ENCODE measurements around the gene ARHGEF40.
A peak's percentile ranks its signal among the peaks of the same experiment; 100 is the strongest.

ARHGEF40 gene

DNA sequence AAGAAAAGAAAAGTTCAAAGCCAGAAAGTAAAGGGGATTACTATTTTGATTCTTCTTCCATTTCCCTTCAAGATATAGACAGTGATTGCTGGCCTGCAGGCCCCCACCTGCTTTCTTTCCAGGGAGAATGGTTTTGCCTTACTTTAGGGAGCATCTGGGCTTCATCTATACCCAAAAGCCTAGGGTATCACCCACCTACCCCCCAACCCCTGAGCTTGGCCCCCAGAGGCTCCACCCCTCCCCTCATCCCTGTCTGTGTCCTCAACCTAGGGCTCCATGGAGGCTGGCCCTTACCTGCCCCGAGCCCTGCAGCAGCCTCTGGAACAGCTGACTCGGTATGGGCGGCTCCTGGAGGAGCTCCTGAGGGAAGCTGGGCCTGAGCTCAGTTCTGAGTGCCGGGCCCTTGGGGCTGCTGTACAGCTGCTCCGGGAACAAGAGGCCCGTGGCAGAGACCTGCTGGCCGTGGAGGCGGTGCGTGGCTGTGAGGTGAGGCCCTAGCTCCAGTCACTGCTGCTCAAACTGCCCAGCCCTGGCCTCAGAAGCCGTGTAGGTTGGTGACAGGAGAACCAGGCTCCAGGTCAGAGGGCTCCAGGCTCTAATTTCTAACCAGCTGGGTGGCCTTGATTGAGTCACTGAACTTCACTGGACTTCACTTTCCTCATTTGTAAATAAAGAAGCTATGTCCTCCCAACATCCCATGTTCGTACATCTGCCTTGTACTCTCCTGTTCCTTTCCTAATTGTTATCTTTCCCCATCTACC, 13.6 kb downstream of the ARHGEF40 start:
- no peak for DNase-seq (ENCODE audit: low read depth)

DNA sequence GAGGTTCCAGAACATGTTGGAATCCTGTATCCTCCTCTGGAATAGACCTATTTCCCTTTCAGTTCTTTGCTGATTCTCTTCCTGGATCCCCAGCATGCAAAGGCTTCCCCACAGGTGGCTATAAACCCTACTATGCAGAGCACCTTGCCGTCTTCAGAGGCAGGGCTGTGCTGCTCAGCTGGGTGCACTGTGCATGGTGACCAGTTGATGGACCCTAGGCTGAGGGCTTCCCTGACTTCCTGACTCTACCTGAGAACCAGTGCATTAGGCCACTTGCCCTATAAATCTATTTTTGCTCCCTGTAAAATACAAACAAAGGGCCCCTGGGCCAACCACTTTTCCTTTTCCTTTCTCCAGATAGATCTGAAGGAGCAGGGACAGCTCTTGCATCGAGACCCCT, 14.3 kb downstream of the ARHGEF40 start:
- DNase-seq (ENCODE audit: low read depth): no peak

DNA sequence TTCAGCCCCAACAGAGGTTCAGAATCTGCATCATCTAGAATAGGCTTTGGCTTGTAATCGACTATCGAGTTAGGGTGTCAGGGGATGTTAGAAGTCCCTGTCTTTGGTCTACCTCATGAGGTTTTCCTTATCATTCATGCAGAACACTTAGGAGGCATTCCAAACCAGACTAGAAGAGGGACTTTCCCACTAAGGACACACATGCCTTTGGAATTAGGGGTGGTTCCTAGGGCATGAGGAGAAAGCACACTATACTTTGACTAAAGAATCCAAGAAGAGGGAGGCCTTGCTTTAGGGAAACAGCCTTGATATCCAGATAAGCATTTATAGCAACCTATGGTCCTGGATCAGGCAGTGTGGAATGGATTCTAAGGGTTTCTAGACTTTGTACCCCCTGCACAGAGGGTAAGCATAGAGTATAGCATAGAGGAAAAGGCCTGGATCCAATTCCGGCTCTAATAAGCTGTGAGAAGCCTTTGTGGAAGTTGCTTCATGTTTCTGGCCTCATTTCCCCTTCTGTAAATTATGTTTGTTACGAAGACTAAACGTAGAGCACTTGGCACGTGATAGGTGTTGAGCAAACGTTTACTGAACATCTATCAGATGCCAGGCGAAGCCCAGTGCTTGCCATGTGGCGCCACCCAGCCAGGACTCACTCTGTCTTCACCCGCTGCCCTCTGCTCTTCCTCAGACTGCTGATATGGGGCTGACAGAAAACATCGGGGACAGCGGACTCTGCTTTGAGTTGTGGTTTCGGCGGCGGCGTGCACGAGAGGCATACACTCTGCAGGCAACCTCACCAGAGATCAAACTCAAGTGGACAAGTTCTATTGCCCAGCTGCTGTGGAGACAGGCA, 15.1 kb downstream of the ARHGEF40 start:
- no peak for DNase-seq (ENCODE audit: low read depth)

DNA sequence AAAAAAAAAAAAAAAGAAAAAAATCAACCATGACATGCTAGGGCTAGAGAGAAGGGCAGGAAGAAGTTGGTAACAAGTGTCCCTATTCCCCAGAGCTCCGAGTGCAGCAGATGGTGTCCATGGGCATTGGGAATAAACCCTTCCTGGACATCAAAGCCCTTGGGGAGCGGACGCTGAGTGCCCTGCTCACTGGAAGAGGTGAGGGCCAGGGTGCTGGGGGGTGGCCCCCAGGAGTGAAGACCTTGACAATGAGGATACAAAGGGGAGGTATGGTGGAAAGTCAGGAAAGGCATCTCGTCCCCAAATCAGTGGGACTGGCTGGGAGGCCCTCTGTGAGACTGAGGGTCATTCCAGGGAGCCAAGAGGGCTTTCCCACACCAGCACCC, 16.8 kb downstream of the ARHGEF40 start:
- DNase-seq (ENCODE audit: low read depth): no peak

DNA sequence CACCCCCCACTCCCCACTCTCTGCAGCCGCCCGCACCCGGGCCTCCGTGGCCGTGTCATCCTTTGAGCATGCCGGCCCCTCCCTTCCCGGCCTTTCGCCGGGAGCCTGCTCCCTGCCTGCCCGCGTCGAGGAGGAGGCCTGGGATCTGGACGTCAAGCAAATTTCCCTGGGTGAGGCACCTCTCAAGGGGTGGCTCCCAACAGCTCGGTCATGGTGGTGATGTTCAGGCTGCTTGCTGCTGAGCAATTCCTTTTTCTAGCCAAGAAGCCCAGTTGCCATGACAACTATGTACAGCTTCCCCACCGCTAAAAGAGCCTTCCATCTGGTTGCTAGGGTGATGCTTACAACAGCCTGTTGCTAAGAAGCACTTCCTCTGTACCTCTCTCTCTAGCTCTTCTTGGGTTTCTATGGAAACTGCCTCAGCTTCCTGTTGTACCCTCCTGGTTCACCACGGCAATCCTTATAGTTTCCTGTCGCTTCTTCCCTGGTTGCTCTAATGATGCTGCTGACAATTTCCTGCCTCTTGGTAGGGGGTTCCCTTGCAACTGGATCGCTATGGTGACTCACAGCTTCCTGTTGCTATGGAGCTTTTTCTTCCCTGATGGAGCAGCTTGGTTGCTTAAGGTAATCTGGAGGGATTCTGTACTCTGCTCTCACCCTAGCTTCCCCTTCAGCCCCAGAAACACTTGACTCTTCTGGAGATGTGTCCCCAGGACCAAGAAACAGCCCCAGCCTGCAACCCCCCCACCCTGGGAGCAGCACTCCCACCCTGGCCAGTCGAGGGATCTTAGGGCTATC, 17.4 kb downstream of the ARHGEF40 start:
- no peak for DNase-seq (ENCODE audit: low read depth)

DNA sequence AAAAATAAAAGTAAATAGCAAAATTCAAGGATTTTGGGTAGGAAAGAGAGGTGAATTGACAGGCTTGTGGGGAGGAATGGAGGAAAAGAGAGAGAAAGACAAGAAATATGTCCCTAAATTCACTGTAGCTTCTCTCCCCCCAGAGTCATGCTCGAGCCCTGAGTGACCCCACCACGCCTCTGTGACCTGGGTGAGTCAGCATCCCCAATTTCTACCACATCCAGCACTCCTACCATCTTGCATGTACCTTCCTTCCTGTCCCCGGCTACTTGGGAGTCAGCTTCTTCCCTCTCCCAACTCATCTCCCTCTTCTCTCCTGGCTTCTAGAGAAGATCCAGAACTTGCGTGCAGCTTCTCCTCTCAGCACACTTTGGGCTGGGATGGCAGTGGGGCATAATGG, 18.6 kb downstream of the ARHGEF40 start:
- no peak for DNase-seq (ENCODE audit: low read depth)

DNA sequence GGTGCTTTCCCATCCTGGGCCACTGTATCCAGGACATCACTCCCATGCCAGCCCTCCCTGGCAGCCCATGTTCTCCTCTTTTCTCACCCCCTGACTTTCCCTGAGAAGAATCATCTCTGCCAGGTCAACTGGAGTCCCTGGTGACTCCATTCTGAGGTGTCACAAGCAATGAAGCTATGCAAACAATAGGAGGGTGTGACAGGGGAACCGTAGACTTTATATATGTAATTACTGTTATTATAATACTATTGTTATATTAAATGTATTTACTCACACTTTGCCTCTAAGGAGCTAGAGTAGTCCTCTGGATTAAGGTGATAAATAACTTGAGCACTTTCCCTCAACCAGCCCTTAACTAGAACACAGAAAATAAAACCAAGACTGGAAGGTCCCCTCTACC, 19.2 kb downstream of the ARHGEF40 start:
- no peak for DNase-seq (ENCODE audit: low read depth)

DNA sequence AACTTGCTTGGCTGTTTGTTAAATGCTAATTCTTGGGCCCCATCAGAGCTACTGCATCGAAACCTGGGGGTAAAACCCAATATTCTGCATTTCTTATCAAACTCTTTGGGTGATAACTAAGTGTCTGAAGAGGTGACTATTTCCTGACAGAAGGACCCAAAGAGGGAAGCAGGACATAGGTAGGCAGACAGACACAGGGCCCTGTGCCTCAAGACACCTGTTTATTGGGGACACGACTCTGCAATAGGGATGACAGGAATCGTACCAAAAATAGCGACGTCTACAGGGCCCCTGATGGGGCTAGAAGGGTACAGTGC, 19.7 kb downstream of the ARHGEF40 start:
- no peak for DNase-seq (ENCODE audit: low read depth)

DNA sequence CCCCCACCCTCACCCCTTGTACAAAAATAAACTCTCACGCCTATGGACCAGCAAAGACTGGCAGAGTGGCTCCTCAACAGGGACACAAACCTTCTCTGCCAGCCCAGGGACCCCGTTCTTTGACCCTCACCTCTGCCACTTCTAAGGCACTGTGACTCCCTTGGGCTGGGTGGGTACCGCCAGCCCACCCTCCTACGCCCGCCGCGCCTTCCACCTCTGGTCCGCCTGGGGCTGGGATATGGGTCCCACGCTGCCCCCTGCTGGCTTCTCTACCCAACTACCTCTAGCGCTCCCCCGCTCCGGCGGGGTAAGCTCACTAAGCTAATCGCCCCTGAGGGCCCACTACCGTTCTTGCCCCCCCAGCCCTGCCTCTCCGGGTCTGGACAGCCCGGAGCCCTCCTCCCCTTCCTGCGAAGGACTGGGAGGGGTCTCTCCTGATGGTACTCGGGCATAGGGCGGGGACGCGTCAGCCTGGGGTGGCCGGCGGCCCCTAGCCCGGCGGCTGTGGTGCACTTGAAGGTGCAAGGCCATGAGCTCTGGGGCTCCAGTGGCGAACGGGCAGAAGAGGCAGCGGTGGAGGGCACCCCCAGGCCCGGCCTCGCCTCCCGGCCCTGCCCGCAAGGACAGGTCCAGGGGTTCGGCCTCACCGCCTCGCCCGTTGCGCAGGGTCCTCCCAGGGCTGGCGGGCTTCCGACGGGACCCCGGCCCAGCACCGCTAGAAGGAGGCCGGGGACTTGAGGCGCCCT, 20.3 kb downstream of the ARHGEF40 start:
- no peak for DNase-seq (ENCODE audit: low read depth)

DNA sequence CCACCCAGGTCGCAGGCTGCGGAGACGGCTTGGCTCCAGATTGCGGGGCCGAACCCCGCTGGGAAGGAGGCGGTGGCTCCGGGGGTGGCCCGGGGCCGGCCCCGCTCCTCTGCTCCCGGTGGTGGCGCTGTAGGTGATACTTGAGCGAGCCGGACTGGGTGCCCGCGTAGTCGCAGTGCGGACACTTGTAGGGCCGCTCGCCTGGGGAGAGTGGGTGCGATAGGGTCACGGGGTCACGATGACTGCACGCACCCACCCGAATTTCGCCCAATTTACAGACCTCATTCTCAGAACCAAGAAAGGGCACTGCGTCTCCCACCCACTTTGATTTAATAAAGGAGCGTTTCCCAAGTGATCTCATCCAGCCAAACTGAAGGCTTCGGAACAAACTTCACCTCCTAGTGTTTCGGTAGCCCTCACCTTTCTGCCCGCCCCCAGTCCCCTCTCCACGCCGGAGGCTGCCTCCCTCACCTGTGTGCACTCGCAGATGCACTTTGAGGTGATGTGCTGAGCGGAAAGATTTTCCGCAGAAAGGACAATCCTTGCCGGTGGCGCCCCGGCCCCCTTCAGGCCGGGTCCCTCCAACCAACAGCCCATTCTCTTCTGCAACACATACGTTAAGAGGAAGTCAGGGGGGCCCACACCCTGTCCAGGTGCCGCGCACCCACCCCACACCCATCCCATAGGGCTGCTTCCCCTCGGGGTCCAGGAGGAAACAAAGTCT, 21.0 kb downstream of the ARHGEF40 start:
- no peak for DNase-seq (ENCODE audit: low read depth)

DNA sequence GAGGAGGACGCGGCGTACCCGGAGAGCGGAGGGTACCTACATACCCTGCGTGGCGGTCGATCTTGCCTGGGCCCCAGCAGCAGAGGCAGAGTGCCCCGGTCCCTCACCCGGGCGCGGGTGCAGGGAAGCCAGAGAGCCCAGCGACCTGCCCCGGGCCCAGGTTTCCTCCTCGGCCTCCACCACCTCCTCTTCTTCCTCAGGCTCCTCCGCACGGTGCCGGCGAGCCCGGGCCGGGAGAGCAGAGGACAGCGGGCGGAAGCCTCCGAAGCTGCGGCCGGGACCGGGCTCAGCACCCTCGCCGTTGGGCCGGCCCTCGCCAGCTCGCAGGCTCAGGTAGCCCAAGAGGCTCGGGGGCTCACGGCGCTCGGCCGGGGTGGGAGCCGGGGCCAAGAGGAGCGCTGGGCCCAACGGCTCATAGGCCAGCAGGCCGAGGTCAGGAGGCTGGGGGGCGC, 21.7 kb downstream of the ARHGEF40 start:
- DNase-seq (ENCODE audit: low read depth): no peak

DNA sequence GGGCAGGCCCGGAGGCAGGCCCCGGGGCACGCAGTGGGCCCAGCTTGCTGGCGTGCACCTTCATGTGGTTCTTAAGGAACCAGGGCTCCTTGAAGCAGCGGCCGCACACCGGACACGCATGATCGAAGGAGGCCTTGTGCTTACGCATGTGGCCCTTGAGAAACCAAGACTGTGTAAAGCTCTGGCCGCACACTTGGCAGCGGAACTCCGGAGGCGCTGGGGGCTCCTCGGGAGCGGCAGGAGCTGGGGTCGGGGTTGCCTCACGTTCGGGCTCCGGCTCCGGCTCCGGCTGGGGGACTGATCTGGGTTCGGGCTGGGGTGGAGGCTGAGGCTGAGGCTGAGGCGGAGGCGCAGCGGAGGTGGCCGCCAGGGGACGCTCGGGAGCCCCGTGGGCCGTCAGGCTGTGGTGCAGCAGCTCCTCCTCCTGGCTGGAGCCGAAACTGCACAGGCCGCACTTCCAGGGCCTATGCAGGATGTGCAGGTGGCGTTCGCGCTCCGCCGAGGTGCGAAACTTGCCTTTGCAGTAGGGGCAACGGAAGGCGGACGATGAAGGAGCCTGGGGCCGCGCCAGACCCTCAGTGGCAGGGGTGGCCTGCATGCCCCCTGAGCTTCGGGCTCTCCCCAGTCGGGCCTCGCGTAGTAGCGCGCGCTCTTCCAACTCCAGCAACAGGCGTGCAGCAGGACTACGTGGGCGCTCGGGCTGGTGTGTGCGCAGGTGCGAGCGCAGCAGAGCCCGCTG, 22.3 kb downstream of the ARHGEF40 start:
- DNase-seq (ENCODE audit: low read depth): peak; percentile 84

DNA sequence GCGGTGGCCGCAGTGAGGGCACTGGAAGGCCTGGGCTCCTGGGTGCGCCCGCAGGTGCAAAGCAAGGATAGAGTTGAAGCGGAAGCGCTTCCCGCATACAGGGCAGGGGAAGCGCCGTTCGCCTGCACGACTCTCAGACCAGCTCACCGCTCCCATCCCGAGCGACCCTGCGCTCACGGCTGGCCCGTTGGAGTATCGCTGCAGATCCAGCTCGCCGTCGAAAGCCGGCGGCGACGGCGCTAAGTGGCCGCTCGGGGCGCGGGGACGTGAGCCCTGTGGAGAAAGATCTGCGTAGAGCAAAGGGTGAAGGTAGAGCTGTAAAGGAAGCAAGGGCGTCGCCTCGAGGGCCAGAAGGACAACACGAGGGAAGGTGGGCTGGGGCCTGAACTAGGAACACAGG, 22.9 kb downstream of the ARHGEF40 start:
- DNase-seq (ENCODE audit: low read depth): no peak

DNA sequence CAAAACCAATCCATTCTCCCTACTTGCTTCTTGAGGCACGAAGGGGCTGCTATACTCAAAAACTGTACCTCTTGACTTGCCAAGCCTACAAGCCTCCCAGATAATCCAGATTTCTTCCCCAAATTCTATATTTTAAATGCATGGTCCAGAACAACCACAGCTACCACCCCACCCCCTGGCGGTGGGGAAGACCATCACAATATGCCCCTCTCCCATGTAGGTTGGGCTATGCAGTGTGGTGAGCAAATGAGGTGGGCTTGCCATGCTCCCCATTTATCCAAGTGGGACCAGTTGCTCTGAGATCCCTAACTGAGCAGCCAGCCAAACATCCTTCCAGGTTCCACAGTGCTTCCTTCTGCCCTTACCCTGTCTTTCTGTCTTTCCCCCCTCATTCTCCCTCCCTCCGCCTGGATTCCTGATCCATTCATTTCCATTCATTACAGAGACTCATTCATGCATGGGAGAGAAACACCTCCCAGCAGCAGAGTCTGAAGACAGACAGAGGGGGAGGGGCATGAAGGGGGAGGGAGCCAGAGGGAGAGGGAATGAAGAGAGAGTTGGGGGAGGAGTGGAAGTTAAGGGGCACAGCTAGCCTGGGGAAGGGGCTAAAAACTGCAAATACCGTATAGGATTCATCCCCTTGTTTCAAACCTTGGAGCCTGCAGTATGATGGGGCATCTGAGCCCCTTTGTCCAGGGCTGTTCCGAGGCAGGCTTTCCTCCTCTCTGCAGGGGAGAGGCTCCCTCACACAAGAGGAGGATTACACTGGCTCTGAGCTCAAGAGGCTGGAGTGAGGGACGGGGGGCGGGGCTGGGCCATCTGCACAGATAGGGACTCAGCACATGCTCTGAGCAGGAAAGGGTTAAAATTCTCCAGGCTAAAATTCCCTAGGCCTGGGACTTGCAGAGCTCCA, 23.9 kb downstream of the ARHGEF40 start:
- no peak for DNase-seq (ENCODE audit: low read depth)

DNA sequence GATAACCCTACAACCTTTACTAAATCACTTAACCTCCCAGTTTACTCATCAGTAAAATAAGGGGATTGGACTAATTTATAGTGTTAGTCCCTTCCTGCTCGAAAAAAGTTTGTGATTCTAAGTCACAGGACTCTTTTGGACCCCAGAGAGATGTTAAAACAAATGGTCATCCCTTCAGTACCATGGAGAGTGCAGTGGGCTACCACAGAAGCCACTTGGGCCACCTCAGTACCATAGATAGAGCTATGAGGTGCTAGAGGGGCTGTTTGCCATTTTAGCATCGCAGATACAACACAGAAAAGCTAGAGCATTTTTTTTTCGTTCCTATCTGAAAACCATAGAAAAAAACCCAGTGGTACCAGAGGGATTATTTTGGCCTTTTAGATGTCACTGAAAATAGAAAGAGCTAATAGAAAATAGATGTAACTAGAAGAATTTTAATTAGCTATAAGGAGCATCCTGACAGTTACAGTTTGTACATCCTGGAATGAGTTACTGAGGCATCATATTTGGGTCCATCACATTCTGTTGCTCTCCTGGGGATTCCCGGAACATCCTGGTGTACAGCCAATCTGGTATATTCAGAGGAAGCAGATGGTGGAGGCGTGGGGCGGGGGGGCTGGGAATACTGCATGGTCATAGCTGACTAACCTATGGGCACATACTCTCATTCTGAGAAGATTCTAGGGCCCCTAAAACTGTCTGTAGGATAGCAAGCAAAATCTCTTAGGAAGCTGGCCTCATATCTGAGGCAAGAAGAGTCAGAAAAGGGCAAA, 25.5 kb downstream of the ARHGEF40 start:
- no peak for DNase-seq (ENCODE audit: low read depth)

DNA sequence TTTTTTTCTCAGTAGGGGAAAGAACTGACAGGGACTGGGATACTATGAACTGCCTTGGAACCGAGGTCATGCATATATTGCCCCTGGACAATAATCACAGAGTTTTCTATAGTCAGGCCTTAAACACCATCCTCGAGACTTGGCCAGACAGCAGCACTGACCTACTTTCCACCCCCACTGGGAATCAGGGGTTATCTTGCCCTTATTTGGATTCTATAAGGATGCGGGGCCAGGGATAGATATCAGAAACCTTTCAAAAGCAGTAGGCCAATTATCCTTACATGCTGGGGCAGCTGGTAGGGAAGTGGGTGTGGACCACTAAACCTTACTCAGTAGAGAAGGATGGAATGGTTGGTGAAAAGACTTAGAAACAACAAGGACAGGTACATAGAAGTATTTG, 26.3 kb downstream of the ARHGEF40 start:
- no peak for DNase-seq (ENCODE audit: low read depth)

DNA sequence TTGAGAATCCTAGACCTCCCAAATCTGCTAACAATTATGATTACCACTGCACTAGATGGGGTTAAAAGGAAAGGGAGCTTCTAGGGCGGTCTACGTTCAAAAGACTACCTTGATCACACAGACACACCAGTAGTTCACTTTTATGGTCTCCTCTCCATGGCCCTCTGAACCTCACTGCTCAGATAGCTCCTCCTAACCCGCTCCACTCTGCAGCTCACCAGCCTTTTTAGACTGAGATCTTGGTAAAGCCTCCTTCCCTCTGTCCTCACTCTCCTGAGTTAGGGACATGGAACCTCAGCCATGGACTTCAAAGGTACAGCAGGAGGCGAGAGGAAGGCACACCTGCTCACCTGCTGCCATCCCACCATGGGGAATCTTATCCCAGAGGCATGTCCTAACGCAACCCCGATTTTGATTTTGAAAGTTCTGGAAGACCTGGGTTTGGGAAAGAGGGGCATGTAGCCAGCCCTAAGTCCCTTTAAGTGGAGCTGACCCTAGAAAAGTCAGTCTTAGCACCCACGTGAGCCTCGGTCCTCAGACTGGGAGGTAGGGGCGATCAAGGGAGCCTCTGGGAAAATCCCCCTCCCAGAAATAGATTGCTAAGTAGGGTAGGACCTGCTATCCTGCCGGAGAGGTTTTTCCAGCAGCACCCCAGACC, 27.0 kb downstream of the ARHGEF40 start:
- no peak for DNase-seq (ENCODE audit: low read depth)

DNA sequence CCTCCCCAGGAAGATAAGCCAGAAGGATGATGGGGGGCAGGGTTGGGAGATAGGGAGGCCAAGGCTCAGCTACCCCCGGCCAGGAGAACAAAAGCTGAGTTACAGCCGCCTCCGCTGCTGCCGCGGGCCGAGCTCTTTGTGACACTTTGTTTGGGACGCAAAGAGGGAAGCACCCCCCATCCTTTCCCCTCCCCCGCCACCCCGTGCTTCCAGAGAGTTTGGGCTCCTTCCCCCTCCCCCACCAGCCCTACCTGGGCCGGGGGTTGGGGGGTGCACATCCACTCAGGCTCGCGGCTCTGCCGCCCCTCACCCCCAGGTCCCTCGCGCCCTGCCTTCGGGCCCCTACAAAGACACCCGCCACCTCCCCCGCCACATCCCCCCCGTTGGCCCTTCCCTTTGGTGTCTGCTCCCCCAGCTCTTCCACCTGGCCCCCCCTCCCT, 27.6 kb downstream of the ARHGEF40 start:
- DNase-seq (ENCODE audit: low read depth): no peak

Data from stimulated activated CD8-positive, alpha-beta memory T cell treated with anti-CD3 and anti-CD28 coated beads, Interleukin-7, amount 100 ng/mL, for 24 hours (primary cell).